GM19455 (cell line): Measurements from ENCODE around the gene PPM1H.

ENCODE experiments used
- ATAC-seq: cut with Tn5 transposase; IDR thresholded peaks from one replicate; pipeline ENCODE4 v1.9.1; 2021; ENCODE audit not compliant: unreplicated experiment

The PPM1H gene

DNA sequence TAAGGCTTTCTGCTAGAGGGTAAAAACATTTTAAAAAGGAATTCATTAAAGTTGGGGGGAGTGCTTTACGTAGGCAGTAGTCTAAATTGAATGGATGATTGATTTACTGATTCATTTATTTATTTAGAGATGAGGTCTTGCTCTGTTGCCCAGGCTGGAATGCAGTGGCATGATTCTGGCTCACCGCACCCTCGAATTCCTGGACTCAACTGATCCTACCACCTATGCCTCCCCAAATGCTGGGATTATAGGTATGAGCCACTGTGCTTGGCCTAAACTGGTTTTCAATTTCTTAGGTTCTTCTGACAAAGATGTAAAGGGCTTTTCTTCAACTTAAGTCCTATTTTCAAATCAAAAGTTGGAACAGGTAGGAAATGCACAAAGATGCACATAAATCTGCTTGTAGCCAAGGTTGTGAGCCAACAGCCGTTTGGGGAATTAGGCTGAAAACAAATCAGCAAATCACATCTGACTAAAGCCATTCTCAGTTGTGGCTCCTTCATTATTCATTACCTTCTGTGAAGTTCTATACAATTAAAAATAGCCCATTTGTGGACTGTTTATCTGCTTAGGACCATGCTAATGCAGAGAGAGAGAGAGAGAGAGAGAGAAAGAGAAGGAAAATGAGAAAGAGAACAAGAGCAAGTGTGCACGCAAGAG lies 218.0 kb downstream of the PPM1H start:
- ATAC-seq, result no peak

DNA sequence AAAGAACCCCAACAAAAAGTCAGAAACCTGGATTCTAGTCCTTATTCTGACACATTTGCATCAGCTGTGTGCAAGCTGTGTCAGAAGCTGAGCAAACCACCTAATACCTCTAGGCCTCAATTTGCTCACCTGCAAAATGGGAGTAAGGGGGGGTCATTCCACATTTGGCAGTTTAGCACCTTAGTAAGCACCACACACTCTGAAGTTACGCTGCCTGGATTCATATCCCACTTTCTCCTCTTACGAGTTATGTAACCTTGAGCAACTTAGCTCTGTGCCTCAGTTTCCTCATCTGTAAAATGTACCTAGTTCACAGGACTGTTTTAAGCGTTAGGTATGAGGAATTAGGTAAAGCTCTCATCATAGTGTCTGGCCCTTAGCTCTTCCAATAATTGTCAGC lies 218.9 kb downstream of the PPM1H start:
- no peak for ATAC-seq

GRCh38 chr12:62714774-62715721 lies 219.9 kb downstream of the PPM1H start:
- ATAC-seq, result no peak

DNA sequence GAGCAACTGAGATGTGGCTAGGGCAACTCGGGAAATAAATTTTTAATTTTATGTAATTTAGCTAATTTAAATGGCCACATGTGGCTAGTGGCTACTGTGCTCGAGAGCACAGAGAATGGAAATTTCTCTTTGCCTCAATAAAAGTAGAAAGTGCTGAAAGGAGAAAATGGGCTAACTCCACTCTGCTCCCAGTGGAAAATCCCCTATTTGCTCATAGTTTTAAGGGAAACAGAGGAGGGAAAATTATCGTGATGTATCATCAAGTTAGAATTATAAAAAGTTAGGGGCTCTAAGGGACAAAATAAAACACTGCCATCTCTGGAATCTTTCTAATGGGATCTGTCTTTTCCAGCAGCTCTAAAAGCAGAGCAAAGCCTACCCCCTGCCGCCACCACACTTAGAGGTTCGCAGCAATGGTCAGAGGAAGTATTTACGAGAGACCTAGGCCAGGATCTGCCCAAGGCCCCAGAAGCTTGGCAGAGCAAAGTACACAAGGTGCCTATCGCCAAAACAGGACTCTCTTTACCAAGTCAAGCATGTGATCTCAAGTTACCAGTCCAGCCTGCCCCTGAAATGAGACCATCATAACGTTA lies 220.7 kb downstream of the PPM1H start:
- no peak for ATAC-seq

DNA sequence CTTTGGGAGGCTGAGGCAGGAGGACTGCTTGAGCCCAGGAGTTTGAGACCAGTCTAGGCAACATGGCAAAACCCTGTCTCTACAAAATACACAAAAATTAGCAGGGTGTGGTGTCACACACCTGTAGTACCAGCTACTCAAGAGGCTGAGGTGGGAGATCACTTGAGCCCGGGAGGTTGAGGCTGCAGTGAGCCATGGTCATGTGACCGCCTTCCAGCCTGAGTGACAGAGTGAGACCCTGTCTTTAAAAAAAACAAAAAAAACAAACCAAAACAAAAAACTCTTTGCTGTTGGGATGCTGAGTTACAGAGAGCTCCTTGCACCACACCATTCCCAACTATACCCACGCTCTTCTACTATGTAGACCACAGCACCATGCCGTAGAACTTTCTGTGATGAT lies 221.2 kb downstream of the PPM1H start:
- no peak for ATAC-seq

DNA sequence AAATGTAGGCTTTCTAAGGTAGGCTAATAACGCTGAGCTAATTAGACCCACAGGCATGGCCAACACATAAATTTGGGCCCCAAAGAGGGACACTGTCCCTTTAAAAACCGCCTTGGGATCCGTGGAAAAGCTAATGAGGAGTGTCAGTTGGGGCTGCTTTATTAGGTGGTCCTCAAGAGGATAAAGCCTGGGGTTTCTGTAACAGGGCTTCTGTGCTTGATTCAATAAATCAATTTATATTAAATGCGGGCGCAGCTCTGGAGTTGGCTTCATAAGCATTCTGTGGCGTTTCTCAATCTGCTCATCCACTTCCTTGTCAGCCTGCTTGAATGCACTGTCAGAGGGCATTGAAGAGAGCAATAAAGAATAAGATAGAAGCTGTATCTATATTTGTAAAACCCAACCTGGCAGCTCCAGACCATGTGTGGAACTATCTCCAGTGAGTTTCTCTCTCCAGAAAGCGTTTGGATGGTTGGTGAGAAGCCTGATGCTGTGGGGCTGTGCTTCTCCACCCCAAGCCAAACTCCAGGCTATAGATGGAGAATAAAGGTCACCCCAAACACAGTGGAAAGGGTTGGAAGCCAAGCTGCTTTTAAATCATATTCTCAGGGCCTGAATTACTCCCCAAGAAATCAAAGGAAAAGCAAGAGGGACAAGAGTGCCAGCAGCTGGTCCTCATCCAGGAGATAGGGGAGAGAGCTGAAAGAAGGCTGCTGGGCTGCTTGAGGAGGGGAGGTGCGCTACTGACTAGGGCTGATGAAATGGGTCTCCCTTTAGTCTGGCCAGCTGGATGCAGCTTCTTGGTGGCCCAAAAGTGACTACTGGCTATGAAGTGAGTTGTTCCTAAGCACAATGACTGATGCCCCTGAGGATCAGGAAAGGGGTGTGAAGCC lies 222.0 kb downstream of the PPM1H start:
- ATAC-seq, result no peak

DNA sequence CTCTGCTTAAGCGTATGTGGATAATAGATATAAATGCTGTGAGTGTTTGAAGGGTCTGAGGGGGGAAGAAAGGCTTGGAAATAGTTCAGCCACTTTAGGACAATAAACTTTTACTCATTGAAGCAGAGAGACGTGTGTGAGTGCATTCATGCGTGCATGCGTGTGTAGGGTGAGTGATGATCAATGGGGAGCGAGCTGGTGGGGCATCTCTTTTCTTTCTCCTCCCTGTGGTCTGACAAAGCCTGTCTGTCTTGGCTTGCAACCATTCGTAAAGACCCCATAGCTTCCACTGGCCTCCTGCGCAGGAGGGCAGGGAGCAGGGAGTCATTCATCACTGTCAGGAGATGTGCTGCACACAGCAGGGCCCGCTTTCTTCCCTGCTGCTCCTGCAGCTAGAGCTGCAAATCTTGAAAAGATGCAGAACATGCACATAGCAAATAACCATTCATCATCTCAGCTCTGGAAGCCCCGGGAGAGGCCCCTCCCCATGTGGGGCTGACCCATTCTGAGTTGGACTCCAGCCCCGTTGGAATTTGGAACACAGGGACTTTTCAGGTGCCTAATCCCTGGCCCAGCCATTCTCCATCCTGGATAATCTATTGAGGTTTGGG lies 223.2 kb downstream of the PPM1H start:
- no peak for ATAC-seq

DNA sequence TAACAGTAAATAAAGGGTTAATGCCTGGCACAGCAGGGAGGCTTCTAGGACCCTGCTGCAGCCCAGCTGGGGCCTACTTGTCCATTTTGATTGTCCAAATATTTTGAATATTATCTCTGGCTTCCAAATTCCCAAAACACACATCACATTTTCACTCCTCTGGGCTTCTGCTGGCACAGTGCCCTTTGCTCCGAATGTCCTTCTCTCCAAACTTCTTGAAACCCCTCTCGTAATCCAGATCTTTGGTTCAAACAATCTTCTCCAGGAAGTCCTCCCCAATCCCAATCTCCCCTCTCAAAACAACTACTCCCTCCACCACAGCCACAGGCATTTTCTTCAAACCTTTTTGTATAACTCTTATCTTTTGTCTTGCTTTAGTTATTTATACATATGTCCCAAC lies 225.6 kb downstream of the PPM1H start:
- no peak for ATAC-seq

DNA sequence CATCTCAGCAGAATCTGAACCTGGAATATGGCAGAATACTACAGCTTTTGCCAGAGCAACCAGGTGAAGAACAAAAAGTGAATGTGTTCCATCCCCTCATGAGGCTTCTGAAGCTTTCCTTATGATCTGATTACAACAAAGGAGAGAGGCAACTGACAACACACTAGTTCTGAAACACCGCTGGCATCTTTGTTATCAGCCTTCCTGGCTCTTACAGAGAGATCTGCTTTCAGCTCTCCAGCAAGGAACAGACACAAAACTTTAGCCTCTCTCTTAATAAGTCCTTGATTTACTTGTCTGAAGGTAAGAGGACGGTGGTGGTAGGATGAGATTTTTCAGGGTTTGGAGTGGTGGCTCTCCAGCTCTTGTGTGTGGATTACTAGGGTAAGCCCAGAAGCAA lies 227.0 kb downstream of the PPM1H start:
- ATAC-seq, result no peak

DNA sequence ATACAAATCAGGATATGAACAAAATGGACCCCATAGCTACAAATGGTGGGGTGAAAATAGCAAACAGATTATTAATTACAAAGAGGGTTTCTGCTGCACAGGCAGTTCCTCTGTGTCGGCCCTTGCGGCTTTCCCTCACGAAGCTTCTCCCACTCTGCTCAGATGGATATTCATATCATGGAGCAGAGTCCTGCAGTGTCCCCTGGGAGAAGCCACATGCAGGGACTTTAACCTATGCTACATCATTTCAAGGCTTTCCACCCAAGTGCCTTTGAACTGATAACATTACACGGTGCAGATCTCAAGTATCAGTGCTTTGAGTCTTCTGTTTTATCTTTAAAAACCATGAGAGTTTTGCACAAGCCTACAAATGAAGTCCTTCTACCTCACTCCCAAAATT lies 229.1 kb downstream of the PPM1H start:
- no peak for ATAC-seq

- no peak for ATAC-seq
Measured at GRCh38 chr12:62703011-62703380, 232.0 kb downstream of the PPM1H start.

DNA sequence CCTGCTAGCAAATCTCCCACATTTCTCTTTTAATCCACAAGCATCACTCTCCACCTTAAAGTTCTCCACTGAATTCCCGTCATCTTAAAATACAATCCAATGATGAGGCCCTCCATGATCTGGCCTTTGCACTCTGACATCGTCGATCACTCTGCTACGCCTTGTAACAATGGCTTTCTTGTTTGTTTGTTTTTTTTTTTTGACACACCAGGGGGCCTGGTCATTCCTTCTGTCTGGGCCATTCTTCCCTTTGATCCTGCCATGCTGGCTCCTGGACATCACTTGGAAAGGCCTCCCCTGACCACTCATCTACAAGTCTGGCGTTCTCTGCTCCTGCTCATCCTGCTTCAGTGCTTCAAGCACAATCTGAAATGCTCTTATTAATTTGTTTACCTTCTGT lies 233.5 kb downstream of the PPM1H start:
- no peak for ATAC-seq

- no peak for ATAC-seq
Measured at GRCh38 chr12:62700091-62700880, 234.7 kb downstream of the PPM1H start.

DNA sequence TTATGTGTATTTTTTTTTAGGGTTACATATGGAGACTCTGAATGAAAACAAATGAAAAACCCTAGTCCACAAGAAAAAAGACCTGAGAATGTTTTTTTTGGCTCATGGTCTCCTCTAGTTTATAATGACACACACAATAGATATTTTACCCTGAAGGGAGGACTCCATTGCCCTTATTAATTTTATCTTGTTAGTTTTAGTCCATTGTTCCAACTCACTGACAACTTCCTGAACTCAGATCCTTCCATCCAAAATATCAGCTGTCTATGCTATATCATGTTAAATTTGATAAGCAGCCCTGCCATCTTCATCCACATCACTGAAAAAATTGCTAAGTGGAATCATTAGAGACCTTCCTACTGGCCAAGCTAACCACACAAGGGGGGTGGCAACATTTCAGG lies 236.2 kb downstream of the PPM1H start:
- no peak for ATAC-seq

- ATAC-seq, result no peak
Measured at GRCh38 chr12:62697893-62698292, 237.1 kb downstream of the PPM1H start.

- ATAC-seq, result no peak
Measured at GRCh38 chr12:62695696-62696095, 239.3 kb downstream of the PPM1H start.

- no peak for ATAC-seq
Measured at GRCh38 chr12:62694632-62695031, 240.3 kb downstream of the PPM1H start.

DNA sequence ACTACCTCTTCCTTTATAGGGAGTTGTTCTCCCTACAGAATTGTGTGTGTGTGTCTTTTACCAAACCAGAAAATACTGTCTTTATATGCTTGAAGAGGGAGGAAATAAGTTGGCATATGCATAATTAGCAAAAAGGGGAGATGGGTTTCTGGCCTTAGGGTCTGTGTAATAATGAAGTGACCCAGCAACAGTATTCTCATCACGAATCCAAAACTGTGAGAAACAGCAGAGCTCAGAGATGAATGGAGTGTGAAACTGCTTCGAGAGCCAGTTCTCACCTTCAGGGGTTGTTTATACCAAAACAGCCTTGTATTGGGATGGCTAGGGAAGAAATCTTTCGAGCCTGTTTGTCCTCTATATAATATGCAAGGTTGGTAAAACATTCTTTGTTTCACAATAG lies 240.8 kb downstream of the PPM1H start:
- ATAC-seq, result no peak

GRCh38 chr12:62693376-62694050 lies 241.4 kb downstream of the PPM1H start:
- no peak for ATAC-seq
